HG03457 (cell line): ENCODE results near the gene HS3ST4.

Experiments
- ATAC-seq: cut with Tn5 transposase; IDR thresholded peaks from one replicate; pipeline ENCODE4 v1.9.1; 2021; ENCODE audit warnings: moderate number of reproducible peaks; ENCODE audit not compliant: unreplicated experiment

HS3ST4 gene

DNA sequence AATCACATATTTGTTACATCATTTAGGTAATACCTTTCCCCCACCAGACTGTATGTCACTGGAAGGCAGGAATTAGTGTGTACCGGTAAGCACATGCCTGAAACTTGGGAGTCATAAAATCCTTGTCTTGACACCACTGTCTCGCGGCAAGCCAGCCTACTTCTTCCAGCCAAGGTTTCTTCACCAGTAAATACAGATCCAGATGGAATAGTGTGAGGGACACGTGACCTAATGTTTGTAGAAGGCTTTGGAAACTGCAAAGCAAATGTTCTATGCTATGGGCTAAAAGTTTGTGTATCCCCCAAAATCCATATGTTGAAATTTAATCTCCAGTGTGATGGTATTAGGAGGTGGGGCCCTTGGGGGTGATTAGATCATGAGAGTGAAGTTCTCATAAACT lies 126.1 kb downstream of the HS3ST4 start:
- ATAC-seq, result no peak

DNA sequence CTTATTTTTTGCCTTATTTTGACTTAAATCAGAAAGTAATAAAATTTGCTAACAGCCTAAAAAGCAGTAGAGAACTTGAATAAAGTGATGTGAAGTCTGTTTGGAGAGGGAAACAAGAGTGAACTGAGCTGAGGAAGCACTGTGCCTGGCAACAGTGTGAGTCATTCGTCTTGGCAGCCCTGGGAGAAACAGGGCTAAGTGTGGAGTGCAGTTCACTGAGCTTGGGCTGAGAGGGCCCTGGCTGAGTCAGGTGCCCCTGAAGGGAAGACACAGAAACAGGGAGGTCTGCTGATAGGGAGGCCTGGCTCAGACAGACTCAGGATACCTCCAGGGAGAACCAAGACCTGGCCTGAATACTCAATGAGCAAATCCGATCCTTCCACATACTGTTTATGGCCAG lies 132.1 kb downstream of the HS3ST4 start:
- no peak for ATAC-seq

DNA sequence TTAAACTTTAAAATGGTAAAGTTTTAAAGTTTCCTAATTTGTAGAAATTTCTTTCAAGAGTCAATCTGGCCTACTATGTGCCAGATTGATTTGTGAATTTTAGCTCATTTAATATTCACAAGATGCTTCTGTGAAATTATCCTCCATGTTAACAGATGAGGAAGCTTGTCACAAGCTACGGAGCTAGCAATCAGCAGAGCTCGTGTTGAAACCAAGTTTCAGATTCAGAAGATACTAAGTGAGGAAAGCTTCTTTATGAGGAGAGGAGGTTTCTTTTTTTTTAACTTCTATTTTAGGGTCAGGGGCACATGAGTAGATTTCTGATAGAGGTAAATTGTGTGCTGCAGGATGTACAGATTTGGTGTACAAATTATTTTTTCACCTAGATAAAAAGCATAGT lies 135.9 kb downstream of the HS3ST4 start:
- no peak for ATAC-seq

DNA sequence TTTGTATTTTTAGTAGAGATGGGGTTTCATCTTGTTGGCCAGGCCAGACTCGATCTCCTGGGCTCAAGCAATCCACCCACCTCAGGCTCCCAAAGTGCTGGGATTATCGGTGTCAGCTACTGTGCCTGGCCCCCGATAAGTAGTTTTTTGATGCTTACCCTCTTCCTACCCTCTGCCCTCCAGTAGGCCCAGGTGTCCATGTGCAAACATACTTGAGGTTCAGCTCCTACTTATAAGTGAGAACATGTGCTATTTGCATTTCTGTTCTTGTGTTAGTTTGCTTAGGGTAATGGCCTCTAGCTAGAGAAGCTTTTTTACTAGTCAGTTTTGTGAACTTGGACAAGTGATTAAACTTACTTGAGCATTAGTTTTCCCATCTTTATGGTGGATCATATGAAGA lies 136.8 kb downstream of the HS3ST4 start:
- ATAC-seq, result no peak

DNA sequence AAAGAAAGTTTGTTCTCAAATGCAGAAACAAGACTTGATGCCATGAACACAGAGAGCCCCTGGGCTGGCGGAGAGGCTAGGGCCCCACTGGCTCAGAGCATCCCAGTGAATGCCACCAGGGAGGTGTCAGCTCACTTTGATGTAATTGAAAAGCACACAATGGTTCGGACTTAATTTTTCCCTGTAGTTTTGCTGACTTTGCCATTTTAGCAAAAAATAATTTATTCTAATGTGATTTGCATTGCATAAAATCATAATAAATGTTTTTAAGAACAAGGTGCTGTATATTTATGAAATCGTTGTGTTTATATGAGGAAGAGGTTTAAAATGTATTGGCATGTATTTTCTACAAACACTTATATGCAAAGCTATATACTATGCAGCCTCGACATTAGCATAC lies 140.5 kb downstream of the HS3ST4 start:
- no peak for ATAC-seq

DNA sequence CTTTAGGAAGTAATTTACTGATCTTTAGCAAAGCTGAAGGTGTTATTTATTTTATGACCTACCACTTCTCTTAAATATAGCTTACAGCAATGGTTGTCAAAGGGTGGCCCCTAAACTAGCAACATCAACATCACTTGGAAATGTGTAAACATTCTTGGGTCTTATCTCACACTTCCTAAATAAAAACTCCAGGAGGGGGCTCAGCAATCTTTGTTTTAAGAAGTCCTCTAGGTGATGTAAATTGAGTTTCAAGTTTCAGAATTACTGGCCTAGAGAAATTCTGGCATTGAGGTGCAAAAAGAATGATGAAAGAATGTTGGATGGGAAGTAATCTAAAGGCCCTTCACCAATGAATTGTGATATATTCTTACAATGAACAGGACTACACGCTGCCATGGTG lies 142.3 kb downstream of the HS3ST4 start:
- ATAC-seq, result no peak

DNA sequence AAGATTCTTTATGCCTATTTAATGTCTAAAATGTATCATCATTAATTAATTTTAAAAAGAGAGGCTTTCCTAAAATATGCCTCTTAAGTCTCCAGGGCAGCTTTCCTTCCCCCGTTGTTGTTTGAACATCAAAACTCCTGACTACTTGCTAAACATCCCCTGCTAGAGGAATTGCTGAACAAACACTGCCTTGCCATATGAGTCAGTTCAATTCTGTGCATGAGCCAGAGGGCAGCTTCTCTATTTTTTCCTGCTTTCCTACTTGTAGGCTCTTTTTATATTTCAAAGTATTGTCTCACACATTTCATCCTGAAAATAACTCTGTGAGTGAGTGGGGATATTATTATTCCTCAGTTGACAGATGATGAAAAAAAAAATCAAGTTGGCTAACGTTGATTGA lies 143.4 kb downstream of the HS3ST4 start:
- no peak for ATAC-seq

DNA sequence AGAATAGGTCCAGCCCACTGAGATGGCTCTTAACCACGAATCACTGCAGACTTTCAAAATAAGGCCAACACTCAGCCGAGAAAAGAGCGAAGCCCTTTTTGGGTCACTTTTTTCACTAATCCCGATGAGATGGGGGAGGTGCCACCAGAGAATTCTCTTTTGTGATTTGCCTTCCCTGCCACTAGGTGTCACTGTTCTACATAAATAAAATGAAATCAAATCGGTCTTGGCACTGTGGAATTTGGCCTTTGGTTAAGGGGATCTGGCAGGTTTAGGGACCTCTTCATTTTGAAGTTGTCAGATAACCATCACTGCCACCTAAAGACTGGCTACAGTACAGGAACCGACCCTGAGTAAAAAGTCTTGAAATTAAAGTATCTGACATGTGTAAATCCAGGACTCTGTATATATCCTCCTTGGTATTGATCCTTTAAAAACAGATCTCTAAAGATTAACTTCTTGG lies 147.0 kb downstream of the HS3ST4 start:
- ATAC-seq, result no peak

DNA sequence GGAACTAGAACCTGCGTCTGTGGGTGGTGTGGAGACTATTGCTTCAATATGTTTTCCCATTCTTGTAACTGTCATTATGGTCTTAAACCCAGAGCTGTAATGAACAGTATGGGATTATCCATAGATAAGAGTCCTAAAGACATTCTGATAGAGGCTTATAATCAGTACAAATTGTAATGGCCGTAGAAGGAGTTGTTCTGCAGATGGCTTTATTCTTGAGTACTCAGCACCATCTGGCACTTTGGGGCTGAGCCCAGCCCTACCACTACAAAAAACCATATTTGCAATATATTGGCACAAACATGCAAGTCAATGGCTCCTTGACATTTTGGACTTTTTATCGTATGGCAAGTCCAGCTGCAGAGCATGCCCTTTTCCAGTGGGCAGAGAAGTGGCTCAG lies 150.0 kb downstream of the HS3ST4 start:
- ATAC-seq, result no peak

DNA sequence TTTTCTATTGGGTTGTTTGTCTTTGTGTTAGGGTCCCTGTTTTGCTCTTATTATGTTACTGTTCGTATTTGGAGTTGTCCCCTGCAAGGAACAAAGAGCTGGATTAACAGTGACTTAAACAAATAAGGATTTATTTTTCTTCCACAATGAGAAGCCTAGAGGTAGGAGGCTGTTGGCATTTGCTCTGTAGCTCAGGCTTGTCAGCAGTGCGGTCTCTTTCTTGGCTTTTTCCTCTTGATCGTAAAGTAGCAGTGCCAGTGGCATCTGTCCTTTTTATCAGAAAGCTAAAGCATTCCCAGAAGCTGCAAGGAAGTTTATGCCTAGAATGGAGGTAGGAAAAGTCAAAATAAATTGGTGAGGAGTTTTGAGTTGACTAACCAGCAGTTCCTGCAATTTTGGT lies 154.1 kb downstream of the HS3ST4 start:
- no peak for ATAC-seq

DNA sequence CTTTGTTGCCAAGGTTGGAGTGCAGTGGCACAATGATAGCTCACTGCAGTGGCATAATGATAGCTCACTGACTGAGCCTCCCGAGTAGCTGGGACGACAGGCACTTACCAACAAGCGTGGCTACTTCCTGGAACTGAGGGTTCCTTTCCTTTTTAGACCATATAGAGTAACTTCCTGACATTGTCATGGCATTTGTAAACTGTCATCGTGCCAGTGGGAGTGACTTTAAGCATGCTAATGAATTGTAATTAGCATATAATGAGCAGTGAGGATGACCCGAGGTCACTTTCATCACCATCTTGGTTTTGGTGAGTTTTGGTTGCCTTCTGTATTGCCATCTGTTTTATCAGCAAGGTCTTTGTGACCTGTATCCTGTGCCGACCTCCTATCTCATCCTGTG lies 162.4 kb downstream of the HS3ST4 start:
- ATAC-seq, result no peak

DNA sequence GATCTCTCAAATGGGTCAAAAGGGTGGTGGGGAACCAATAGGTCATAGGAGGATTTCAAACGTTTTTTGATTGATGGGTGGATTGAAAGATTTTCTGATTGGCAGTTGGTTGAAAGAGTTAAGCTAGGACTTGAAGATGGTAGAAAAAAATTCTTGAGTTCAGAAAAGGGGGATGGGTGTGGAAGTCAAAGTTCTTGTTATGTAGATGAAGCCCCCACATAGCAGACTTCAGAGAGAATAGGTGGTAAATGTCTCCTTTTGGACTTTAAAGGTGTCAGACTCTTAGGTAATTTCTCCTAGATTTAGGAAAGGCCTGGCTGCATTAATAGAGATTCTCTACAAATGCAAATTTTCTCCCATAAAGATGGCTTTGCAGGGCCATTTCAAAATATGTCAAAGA lies 163.3 kb downstream of the HS3ST4 start:
- ATAC-seq, result no peak

DNA sequence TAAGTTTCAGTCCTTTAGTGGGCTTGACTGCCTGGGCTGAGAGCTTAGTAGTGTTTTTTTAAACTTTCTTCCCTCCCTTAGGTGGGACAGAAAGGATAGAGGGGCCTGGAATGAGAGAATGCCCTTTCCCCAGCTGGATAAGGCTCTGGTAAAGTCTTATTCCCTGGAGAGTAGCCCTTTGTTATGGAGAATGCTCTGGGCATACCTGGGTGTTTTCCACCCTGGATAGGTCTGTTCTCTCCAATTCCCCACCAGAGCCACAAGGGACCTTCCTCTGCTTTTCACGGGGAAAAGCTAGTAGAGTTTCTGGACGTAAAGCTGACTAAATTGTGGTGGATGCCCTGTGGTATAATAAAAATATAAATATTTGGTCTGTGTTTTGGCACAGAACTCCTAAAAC lies 164.1 kb downstream of the HS3ST4 start:
- no peak for ATAC-seq

DNA sequence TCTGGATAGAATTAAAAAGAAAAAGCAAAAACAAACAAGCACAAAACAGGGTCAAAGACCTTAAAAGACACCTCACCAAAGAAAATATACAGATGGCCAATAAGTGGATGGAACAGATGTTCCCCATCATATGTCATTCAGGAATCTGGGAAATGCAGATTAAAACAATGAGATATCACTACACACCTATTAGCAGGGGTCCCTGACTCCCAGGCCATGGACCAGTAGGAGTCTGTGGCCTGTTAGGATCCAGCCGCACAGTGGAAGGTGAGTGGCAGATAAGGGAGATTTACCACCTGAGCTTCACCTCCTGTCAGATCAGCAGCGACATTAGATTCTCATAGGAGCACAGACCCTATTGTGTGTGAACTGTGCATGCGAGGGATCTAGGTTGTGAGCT lies 167.9 kb downstream of the HS3ST4 start:
- ATAC-seq, result no peak

DNA sequence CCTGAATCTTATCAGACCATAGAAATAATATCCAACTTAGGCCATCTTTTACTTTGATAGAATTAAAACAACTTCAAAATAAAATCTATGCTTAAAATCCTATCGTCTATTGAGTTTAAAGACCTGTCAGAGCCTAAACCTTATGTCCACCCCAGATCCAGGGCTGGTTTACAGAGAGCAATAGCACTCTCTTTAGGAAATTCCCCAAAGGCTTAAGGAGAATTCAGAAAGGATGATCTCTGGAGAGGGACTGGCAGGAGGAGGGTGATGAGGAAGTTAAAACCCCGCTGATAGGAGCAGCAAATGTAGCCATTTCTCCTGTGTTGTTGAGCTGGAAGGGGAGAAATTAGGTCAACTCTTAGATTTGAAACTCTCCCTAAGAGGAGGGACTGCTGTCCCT lies 175.3 kb downstream of the HS3ST4 start:
- no peak for ATAC-seq

DNA sequence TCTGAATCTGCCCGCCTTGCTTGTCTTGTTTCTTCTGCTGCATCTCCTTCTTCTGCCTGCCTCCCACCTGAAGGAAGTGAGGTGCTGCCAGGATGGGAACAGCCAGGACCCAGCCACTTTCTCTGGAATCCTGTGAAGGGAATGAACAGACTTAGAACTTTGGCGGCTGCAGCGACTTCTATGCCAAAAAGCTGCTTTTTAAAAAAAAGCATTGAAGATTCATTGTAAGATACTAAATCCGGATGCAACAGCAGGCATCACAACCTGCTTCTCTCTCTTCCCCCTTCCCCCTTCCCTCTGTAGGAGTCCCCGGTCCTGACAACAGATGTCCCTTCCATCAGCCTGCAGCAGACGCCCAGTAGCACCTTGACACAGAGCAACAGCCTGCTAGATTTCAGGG lies 176.3 kb downstream of the HS3ST4 start:
- no peak for ATAC-seq

DNA sequence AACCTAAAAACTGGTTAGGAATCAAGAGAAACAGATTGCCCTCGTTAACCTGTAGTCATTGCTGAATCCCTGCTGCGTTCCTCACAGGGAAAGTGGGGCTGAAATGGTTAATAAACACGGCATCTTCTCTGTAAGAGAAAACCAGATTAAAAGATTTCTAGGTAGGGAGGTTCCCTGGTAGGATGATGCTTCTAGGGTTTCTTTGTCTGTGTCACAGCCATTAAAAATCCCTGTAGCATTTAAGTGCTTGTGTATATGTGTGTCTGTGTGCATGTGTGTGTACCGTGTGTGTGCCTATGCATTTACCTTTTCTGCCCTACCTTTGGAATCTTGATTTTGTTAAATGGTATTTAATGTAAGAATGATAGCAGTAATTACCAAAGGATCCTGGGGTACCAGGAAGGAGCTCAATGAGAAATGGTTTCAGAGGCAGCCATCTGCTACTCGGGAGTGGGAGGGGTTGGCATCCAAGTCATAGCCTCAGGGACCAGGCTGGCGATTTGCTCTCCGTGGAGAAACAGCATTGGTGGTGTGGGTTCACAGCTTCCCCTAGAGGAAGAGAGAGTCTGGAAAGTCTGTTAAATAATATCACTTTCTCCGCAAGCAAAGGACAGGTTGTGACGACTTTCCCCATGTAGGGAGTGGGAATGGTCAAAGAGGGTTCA lies 177.1 kb downstream of the HS3ST4 start:
- no peak for ATAC-seq

DNA sequence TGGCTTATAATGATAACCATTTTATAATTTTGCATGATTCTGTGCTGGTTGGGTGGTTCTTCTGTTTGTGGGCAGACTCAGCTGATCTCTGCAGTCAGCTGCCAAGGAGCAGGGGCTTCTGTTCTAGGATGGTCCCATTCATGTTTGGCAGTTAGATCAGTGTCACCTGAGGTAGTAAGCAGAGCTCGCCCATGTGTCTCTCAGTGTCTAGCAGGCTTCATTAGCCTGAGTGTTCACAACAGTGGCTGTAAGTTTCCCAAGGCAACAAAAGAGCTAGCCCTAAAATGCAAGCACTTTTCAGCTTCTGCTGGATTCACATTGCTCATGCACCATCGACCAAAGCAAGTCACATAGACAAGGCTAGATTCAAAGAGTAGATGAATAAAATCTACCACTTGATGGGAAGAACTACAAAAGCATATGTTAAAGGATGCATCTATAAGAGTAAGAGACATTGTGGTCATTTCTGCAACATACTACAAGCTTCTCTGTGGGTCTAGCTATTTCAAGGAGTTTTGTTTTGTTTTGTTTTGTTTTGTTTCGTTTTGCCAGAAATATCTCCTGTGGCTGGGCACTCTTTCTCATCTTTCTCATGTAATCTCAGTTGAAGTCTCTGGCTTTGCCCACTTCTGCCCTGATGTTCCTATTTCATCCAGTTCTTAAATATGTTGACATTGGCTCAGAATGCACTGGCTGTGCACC lies 180.8 kb downstream of the HS3ST4 start:
- ATAC-seq, result no peak

DNA sequence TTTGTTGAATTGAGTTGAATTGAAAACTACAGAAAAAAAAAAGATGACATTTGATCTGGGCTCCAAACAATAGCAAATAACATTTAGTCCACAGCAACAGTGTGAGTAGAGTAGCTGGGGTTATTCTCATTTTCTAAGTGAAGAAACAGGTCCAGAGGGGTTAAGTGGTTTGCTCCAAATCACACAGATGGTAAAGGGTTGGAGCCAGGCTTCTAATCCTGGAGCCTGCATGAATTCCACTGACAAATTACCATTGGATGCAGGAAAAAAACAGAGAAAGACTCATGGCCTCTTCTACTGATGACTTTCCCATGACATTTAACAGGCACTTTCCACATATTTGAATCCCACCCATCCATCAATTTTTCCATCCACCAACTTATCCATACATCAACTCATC lies 182.4 kb downstream of the HS3ST4 start:
- ATAC-seq, result no peak

DNA sequence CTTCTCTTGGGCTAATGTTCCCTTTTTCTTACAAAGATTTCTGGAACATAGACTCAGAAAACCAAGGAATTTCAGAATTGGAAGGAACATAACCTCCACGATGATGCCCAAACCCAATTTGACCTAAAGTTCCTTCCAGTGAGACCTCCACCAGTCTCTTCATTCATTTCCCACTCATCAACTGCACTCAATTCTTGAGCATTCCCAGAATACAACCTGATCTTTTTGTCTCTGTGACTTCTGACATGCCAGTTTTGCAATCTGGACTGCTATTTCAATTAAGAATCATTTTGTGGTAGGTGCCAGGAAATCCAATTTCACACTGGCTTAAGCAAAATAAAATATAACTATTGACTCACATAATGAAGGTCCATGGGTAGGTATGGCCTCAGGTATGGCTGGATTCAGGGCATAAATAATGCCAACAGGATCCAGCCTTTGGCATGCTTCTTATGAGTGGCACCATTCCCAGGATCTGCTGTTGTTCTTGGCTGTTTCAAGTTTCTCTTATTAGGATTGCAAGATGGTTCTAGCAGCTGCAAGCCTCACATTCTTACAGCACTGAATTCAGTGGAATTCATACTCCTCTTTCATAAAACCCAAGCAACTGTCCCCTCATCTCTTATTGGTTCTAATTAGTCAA lies 184.3 kb downstream of the HS3ST4 start:
- no peak for ATAC-seq

DNA sequence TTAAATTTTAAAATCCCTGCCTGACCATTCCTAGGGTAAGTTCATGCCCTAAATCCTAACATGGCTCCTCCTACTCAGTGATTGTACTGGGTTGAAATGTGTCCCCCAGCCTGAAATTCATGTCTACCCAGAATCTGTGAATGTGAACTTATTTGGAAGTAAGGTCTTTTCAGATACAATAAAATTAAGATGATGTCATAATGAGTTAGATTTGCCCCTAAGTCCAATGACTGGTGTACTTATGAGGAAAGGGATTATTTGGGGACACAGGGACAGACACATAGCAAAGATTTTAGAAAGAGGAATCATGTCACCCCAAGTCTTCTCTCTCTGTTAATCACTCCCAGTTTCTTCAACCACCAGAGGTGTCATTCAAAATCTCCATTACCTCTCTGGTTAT lies 185.3 kb downstream of the HS3ST4 start:
- ATAC-seq, result no peak

DNA sequence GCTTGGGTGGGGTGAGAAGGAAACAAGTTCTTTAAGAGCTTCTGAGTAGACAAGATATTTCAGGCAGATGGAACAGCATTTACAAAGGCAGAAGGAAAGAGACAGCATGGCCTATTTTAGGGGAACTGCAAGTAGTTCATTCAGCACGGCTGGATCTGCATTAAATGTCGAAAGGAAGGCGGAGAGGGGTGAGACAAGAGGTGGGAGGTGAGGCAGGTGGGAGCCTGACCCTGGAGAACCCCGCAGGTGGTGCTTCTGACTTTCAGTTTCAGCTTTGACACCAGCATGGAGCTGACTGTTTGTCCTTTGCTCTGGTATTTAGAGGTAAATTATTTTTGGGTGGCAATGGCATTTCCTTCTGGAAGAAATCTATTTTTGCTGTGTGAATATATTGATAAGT lies 194.8 kb downstream of the HS3ST4 start:
- ATAC-seq, result no peak
